ENCODE data around the gene ITK.

DNA sequence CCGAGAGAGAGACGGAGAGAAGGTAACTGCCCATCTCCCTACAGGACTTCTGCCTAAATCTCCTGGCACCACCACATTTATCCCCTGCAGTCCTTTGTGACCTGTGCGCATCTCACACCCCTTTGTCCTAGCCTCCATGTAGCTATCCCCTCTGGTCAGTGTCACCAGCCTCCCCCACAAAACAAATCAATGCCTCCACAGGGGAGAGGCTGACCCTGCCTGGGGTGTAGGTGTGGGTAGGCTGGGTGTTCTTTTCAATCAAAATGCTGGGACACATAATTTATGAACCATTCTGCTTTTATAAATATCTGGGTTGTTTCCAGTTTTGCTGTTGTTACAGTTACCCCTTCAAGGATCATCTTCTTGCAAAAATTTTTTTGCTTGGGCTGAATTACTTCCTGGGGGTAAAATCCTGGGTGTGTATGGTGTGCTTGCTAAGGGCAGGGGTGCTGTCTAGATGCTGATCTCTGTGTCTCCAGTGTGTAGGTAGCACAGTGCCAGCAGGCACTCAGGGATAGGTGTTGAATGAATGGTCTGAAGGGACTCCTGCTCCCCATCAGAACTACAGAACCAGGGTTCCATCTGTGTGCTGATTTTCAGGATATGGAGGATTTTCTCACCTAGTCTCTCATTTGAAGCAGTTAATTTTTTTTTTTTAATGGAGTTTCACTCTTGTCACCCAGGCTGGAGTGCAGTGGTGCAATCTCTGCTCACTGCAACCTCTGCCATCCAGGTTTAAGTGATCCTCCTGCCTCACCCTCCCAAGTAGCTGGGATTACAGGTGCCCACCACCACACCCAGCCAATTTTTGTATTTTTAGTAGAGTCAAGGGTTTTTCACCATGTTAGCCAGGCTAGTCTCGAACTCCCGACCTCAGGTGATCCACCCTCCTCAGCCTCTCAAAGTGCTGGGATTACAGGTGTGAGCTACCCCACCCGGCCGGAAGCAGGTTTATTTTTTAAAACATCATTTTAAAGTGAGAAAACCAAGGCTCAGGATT is 14.1 kb upstream of the ITK start, which contains the start of gene GARIN3:
- TF ChIP-seq, protein P1, sequence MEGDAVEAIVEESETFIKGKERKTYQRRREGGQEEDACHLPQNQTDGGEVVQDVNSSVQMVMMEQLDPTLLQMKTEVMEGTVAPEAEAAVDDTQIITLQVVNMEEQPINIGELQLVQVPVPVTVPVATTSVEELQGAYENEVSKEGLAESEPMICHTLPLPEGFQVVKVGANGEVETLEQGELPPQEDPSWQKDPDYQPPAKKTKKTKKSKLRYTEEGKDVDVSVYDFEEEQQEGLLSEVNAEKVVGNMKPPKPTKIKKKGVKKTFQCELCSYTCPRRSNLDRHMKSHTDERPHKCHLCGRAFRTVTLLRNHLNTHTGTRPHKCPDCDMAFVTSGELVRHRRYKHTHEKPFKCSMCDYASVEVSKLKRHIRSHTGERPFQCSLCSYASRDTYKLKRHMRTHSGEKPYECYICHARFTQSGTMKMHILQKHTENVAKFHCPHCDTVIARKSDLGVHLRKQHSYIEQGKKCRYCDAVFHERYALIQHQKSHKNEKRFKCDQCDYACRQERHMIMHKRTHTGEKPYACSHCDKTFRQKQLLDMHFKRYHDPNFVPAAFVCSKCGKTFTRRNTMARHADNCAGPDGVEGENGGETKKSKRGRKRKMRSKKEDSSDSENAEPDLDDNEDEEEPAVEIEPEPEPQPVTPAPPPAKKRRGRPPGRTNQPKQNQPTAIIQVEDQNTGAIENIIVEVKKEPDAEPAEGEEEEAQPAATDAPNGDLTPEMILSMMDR (IDR thresholded peaks at IDR 0.05): no peak
- no peak for TF ChIP-seq POLR2A (IDR thresholded peaks at IDR 0.05; ENCODE audit: low read depth)
